BLaER1 (cell line): ENCODE measurements around the gene KCTD16.

Source experiments
- H3K27ac ChIP-seq: shearing (Covaris generic); formaldehyde crosslinking; 2 replicates; pipeline ENCODE4 v1.8.1; 2022
- H3K27me3 ChIP-seq: shearing (Covaris generic); formaldehyde crosslinking; 2 replicates; pipeline ENCODE4 v1.8.1; 2022
- H3K36me3 ChIP-seq: shearing (Covaris generic); formaldehyde crosslinking; 2 replicates; pipeline ENCODE4 v1.8.1; 2022
- H3K4me1 ChIP-seq: shearing (Covaris generic); formaldehyde crosslinking; 2 replicates; pipeline ENCODE4 v1.8.1; 2022
- H3K4me2 ChIP-seq: shearing (Covaris generic); formaldehyde crosslinking; 2 replicates; pipeline ENCODE4 v1.8.1; 2022
- H3K4me3 ChIP-seq: shearing (Covaris generic); formaldehyde crosslinking; 2 replicates; pipeline ENCODE4 v1.8.1; 2022
- H3K9ac ChIP-seq: shearing (Covaris generic); formaldehyde crosslinking; 2 replicates; pipeline ENCODE4 v1.8.1; 2022
- H3K9me3 ChIP-seq: shearing (Covaris generic); formaldehyde crosslinking; 2 replicates; pipeline ENCODE4 v1.8.1; 2022
- H4K20me1 ChIP-seq: shearing (Covaris generic); formaldehyde crosslinking; 2 replicates; pipeline ENCODE4 v1.8.1; 2022
- Cebpa-rat ChIP-seq: shearing (Covaris generic); IDR thresholded peaks from 2 replicates; pipeline ENCODE4 v1.8.1; 2022

Gene KCTD16

DNA sequence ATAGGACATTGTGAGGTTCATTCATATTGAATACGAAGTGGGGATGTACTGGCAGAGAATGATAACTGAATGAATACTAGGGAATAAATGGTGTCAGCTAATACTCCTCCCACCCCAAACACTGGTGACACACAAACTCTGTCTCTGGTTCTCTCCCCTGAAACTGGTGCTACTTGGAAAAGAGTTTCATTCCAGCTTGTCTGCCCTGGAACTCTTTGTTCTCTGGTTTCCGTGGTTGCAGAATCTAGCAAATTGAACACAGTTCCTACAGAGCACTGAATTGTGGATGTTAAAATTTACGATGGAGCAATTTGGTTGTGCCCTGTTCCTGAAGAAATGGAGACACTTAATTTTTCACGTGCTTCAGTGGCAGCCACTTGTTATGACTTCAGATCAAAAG, 181.7 kb downstream of the KCTD16 start:
- Histone ChIP-seq H3K4me2 (no peak overlapping the region), H3K4me1 (peaks cover 9% of the 10 kb centered on the region), H3K9me3 (no peaks in the 10 kb centered on the region), H3K9ac (no peak overlapping the region), H3K27ac (no peak overlapping the region), H3K36me3 (no peaks in the 10 kb centered on the region), H3K4me3 (no peak overlapping the region), H4K20me1 (no peaks in the 10 kb centered on the region), H3K27me3 (no peaks in the 10 kb centered on the region)
- TF ChIP-seq Cebpa-rat: no peak

DNA sequence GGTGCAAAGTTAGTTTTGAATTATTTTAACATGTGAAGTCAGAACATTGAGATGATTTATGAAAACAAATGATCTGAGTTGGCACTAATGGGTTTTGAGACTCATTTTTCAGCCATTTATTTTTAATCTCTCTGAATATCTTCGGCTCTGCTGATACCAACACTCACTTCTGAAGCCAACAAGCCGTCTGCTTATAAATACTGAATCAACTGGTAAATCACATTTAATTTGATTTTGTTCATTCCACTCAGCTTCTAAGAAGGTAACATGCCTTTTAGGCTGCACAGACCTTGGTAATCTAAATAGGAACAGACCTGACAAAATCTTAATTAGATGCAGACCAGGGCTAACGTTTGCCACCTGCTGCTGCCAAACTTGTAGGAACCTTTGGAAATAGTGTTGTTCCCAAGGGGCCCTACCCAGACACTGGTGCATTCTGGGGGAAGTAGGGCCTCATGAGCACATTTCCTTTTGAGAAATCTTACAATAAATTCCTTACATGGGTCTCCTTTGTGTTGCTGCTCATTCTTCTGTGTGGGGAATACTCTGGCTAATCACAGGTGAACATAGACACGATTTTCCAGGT, 182.2 kb downstream of the KCTD16 start:
- no peak for TF ChIP-seq Cebpa-rat
- Histone ChIP-seq H3K27me3 (no peaks in the 10 kb centered on the region), H4K20me1 (no peaks in the 10 kb centered on the region)

DNA sequence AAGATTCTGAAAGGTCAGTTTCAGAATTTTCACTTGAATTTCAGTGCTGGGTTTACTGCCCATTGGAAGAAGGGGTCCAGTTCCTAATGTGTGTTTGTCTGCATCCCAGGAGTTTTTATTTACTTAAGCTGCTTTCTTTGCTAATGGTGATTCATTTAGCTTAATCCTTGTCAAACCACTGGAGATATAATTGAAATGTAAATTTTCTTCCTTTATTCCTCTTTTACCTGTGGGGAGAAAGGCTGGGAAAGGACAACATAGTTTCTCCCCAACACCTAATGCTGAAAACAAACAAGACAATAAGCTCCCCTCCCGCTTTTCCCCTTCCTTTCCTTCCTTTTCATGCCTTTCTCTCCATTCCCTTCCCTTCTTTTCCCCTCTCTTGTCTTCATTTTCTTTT, 185.8 kb downstream of the KCTD16 start:
- TF ChIP-seq Cebpa-rat: no peak
- Histone ChIP-seq H3K36me3 (no peaks in the 10 kb centered on the region), H3K4me2 (no peak overlapping the region), H3K9ac (no peak overlapping the region), H3K4me1 (peaks cover 9% of the 10 kb centered on the region), H3K27me3 (no peaks in the 10 kb centered on the region), H4K20me1 (no peaks in the 10 kb centered on the region), H3K4me3 (no peak overlapping the region), H3K9me3 (no peaks in the 10 kb centered on the region), H3K27ac (no peak overlapping the region)

More for the DNA sequence above, 182.2 kb downstream of the KCTD16 start:
- Histone ChIP-seq H3K36me3 (no peaks in the 10 kb centered on the region), H3K27ac (no peak overlapping the region), H3K4me2 (peak overlapping the region; percentile 39), H3K4me3 (no peak overlapping the region), H3K9ac (no peak overlapping the region), H3K4me1 (peaks cover 9% of the 10 kb centered on the region), H3K9me3 (no peaks in the 10 kb centered on the region)

DNA sequence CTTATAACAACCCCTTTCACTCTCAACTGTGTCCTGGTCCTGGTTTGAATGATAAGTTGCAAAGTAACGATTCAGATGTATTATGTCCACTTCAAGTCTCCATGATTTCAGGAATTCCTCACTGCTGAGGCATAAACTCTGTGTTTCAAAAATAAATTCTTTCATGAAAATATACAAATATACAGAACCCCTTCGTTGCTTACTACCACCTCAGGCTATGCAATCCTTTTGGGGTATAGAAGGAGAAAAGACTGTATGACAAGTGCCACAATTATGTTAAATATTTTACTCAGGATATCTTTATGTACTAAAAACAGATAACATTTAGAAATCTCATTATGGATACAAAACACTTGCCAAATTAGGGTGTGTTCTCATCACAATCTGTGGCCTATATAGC, 190.7 kb downstream of the KCTD16 start:
- no peaks in the 10 kb centered on the region for H3K36me3 ChIP-seq
- no peak overlapping the region for H3K4me2 ChIP-seq
- no peaks in the 10 kb centered on the region for H4K20me1 ChIP-seq
- H3K27me3 ChIP-seq: no peaks in the 10 kb centered on the region
- no peak overlapping the region for H3K27ac ChIP-seq
- H3K9ac ChIP-seq: no peak overlapping the region
- TF ChIP-seq Cebpa-rat: no peak
- H3K4me1 ChIP-seq: no peaks in the 10 kb centered on the region
- H3K9me3 ChIP-seq: no peaks in the 10 kb centered on the region
- H3K4me3 ChIP-seq: no peak overlapping the region

DNA sequence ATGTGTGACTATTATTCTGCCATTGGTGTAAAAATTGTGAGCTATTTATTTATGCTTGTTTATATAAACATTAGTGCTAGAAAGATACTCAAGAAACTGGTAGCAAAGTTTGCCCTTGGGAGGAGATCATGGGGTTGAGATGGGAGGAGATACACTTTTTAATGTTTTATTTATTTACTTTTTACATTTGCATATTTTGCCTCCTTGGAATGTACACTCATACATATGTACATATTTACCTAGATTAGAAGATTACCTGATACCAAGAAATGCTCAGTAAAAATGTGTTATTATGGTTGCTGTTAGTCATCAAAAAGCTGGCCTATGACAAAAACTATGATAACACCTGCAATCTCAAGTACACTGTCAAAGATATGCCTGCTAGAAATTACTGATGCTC, 195.2 kb downstream of the KCTD16 start:
- H3K36me3 ChIP-seq: no peaks in the 10 kb centered on the region
- H3K4me2 ChIP-seq: no peak overlapping the region
- H3K9me3 ChIP-seq: no peaks in the 10 kb centered on the region
- no peak for TF ChIP-seq Cebpa-rat
- H3K9ac ChIP-seq: no peak overlapping the region
- no peaks in the 10 kb centered on the region for H4K20me1 ChIP-seq
- no peaks in the 10 kb centered on the region for H3K27me3 ChIP-seq
- H3K4me1 ChIP-seq: peaks cover 18% of the 10 kb centered on the region
- H3K27ac ChIP-seq: no peak overlapping the region
- no peak overlapping the region for H3K4me3 ChIP-seq

DNA sequence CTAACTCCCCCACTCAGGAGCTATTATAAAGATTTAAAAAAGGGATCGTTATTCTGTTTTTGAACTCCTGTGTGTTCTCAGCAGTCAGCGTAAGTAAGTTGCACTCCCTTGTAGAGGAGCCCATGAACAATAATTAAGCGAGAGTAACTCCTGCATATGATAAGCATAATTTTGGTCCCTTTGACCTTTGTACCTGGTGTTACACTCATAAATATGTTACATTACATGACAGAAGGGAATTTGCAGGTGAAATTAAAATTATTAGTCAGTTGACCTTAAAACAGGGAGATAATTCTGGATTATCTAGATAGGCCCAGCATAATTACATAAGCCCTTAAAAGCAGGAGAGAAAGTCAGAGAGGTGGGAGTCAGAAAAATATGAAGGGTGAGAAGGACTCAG, 197.3 kb downstream of the KCTD16 start:
- Histone ChIP-seq H3K27me3 (no peaks in the 10 kb centered on the region), H3K4me2 (peak overlapping the region; percentile 62), H4K20me1 (no peaks in the 10 kb centered on the region), H3K4me1 (peaks cover 18% of the 10 kb centered on the region), H3K9me3 (no peaks in the 10 kb centered on the region), H3K4me3 (no peak overlapping the region), H3K36me3 (no peaks in the 10 kb centered on the region), H3K9ac (no peak overlapping the region), H3K27ac (0 out of 2 replicates have a peak overlapping the region, but pooled peaks have one; percentile 10)
- TF ChIP-seq Cebpa-rat: no peak

DNA sequence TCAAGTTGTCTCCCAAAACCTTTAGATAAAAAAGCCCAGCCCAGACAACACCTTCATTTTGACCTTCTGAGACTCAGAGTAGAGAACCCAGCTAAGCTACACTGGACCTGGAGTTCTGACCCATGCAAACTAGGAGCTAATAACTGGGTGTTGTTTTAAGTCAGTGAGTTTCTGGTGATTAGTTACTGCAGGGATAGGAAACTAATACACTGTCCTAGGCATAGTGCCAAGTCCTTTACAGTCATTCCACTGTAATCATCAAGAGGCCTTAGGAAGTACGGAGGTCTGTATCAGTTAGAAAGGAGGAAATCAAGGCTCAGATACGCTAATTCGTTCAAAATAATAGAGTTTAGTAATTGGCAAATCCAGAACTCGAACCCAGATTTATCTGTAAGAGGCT, 197.9 kb downstream of the KCTD16 start:
- H3K9ac ChIP-seq: no peak overlapping the region
- no peak for TF ChIP-seq Cebpa-rat
- H3K27me3 ChIP-seq: no peaks in the 10 kb centered on the region
- no peak overlapping the region for H3K4me3 ChIP-seq
- peaks cover 18% of the 10 kb centered on the region for H3K4me1 ChIP-seq
- H3K4me2 ChIP-seq: peak overlapping the region; percentile 62
- no peaks in the 10 kb centered on the region for H3K9me3 ChIP-seq
- H3K27ac ChIP-seq: 0 out of 2 replicates have a peak overlapping the region, but pooled peaks have one; percentile 10
- no peaks in the 10 kb centered on the region for H3K36me3 ChIP-seq
- H4K20me1 ChIP-seq: no peaks in the 10 kb centered on the region

DNA sequence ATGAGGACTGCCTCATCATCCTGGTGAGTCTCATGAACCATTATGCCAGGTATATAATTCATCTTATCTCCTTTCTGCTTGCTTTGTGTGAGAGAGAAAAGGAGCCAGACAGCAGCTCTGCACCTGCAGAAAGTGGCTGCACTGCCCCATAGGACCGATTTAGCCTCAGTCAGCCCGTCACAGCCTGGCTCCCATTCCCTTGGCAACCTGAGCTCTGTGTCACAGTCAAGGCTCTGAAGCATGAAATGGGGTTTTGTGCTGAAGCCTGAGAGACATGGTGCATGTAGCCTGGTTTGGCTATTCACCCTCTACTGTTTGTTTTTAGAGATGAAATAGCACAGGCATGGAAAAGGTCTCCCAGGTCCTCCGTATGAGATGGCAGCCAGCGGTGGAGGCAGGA, 198.3 kb downstream of the KCTD16 start:
- Histone ChIP-seq H3K4me1 (peaks cover 18% of the 10 kb centered on the region), H3K9ac (no peak overlapping the region), H3K4me2 (peak overlapping the region; percentile 62), H3K4me3 (no peak overlapping the region), H3K27ac (no peak overlapping the region), H4K20me1 (no peaks in the 10 kb centered on the region), H3K36me3 (no peaks in the 10 kb centered on the region), H3K9me3 (no peaks in the 10 kb centered on the region), H3K27me3 (no peaks in the 10 kb centered on the region)
- TF ChIP-seq Cebpa-rat: no peak

DNA sequence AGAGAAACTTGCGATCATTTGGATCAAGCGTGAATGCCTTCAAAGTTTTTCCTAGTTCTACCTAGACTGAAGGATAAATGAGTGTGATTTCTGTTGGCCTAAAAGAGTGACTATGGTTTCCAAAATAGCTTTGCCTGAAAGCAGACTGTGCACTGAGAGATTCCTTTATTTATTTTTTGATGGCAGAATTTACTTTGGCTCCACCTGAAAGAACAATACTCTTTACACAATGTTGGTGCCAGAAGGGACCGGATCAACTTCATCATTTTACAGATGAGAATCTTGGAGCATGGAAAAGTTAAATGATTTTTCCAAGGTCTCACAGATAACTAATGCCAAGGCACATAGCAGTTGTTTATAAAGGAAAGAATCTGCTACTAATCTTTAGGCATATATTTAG, 199.6 kb downstream of the KCTD16 start:
- H4K20me1 ChIP-seq: no peaks in the 10 kb centered on the region
- H3K9ac ChIP-seq: no peak overlapping the region
- H3K4me3 ChIP-seq: no peak overlapping the region
- no peaks in the 10 kb centered on the region for H3K27me3 ChIP-seq
- TF ChIP-seq Cebpa-rat: no peak
- no peaks in the 10 kb centered on the region for H3K36me3 ChIP-seq
- H3K4me2 ChIP-seq: no peak overlapping the region
- H3K9me3 ChIP-seq: no peaks in the 10 kb centered on the region
- H3K27ac ChIP-seq: no peak overlapping the region
- H3K4me1 ChIP-seq: peaks cover 18% of the 10 kb centered on the region

DNA sequence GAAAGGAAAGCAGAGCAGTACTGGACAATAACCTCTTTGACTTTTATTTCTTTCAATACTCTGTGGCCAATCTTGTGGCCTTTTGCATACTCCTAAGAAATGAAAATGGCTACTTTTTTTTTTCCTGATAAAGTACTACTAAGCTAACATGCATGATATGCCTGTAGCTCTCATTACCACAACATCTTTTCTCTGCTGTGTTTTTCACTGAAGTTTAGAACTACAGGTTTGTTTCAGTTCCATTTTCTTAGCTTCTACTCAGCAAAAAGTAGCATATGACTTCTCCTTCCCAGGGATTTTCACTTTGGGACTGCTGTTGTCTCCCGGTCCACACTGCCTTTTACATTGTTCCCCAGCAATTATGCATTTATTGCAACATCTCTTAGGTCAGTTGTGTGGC, 204.0 kb downstream of the KCTD16 start:
- Histone ChIP-seq H3K4me3 (no peak overlapping the region), H4K20me1 (no peaks in the 10 kb centered on the region), H3K9me3 (no peaks in the 10 kb centered on the region), H3K4me1 (peaks cover under 1% of the 10 kb centered on the region; the same call in 1 of the 2 replicates), H3K9ac (no peak overlapping the region), H3K4me2 (no peak overlapping the region), H3K27ac (no peak overlapping the region), H3K27me3 (no peaks in the 10 kb centered on the region), H3K36me3 (no peaks in the 10 kb centered on the region)
- TF ChIP-seq Cebpa-rat: no peak

DNA sequence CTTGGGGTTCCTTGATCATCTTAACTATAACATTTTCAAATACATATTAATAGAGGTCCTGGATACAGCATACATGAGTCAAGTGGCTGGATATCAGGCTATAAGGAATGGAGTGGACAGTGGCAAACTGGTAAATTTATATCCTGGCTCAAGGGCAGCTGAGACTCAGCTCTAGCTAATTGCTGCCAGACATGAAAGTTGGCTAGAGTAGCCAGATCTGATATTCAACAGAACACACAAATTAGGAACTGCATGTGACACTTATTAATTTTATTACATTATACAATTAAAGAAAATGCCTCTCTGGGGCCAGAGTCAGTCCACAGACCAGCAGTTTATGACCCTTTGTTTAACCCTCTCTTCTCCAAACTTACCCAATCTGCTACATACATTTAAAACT, 206.5 kb downstream of the KCTD16 start:
- no peaks in the 10 kb centered on the region for H3K36me3 ChIP-seq
- H3K4me1 ChIP-seq: no peaks in the 10 kb centered on the region
- H3K9ac ChIP-seq: no peak overlapping the region
- no peak overlapping the region for H3K27ac ChIP-seq
- H3K4me2 ChIP-seq: 0 out of 2 replicates have a peak overlapping the region, but pooled peaks have one; percentile 2
- no peaks in the 10 kb centered on the region for H4K20me1 ChIP-seq
- H3K27me3 ChIP-seq: no peaks in the 10 kb centered on the region
- H3K4me3 ChIP-seq: no peak overlapping the region
- H3K9me3 ChIP-seq: peaks cover 8% of the 10 kb centered on the region
- no peak for TF ChIP-seq Cebpa-rat
